A673 (cell line): ENCODE data around the gene BASP1. TPM values are rescaled to one million over a fixed set of nuclear protein-coding genes. Genes with fewer than 3 reads are reported as not detected.

Experiments
- BruUV-seq: library from RNA; stranded (reverse); fragments of 400-500 nt; replicated peaks from 2 replicates; lab custom pipeline; 2021; lab: Mats Ljungman, UMichigan
- CTCF ChIA-PET: fragments of 300-600 bp; sonication (Branson Sonifier 250); formaldehyde crosslinking; loops from one replicate; lab custom pipeline; 2022; ENCODE audit warnings: antibody characterized with exemption; lab: Charles Lee
- POLR2A ChIA-PET: fragments of 300-600 bp; sonication (Branson Sonifier 250); formaldehyde crosslinking; loops from one replicate; lab custom pipeline; 2022; ENCODE audit warnings: antibody characterized with exemption; ENCODE audit not compliant: low non-redundant PET; lab: Charles Lee
- DNase-seq: peaks from one replicate; pipeline ENCODE4 v3.0.0-alpha.2; 2015; ENCODE audit warnings: low spot score
- H3K27ac ChIP-seq: fragments of 200-600 bp; sonication (generic); 2 replicates; pipeline ENCODE4 v1.5.1; 2016; ENCODE audit warnings: mixed run types, low read depth, mild to moderate bottlenecking, mixed read lengths, antibody characterized with exemption, low read length; ENCODE audit not compliant: poor library complexity, severe bottlenecking
- H3K27me3 ChIP-seq: fragments of 200-600 bp; sonication (generic); replicated peaks from 2 replicates; pipeline ENCODE4 v1.6.1; 2017; ENCODE audit warnings: mixed run types, low read depth, mild to moderate bottlenecking, mixed read lengths, antibody characterized with exemption, low read length; ENCODE audit not compliant: insufficient read depth, poor library complexity
- H3K36me3 ChIP-seq: fragments of 200-600 bp; sonication (generic); 2 replicates; pipeline ENCODE4 v1.6.1; 2016; ENCODE audit warnings: mixed run types, mild to moderate bottlenecking, mixed read lengths, antibody characterized with exemption, low read length; ENCODE audit not compliant: insufficient read depth, poor library complexity, severe bottlenecking
- H3K4me1 ChIP-seq: fragments of 200-600 bp; sonication (generic); 2 replicates; pipeline ENCODE4 v1.6.1; 2017; ENCODE audit warnings: mixed run types, mild to moderate bottlenecking, mixed read lengths, antibody characterized with exemption, low read length; ENCODE audit not compliant: insufficient read depth, poor library complexity, severe bottlenecking
- H3K4me3 ChIP-seq: fragments of 200-600 bp; sonication (generic); 2 replicates; pipeline ENCODE4 v1.5.1; 2016; ENCODE audit warnings: low read depth, mixed run types, mild to moderate bottlenecking, mixed read lengths, low read length; ENCODE audit not compliant: poor library complexity, severe bottlenecking
- H3K9me3 ChIP-seq: fragments of 200-600 bp; sonication (generic); 2 replicates; pipeline ENCODE4 v1.6.1; 2016; ENCODE audit warnings: mixed run types, low read depth, mild to moderate bottlenecking, mixed read lengths, antibody characterized with exemption, low read length; ENCODE audit not compliant: poor library complexity, severe bottlenecking
- CTCF ChIP-seq: fragments of 300-800, 200-600 bp; sonication (generic); conservative IDR thresholded peaks from 2 replicates; pipeline ENCODE4 v1.5.1; 2017; ENCODE audit warnings: low read depth, mild to moderate bottlenecking, antibody characterized with exemption, low read length, moderate library complexity, mixed read lengths
- EZH2 ChIP-seq: fragments of 200-600 bp; sonication (generic); IDR thresholded peaks from 2 replicates; pipeline ENCODE4 v1.6.1; 2017; ENCODE audit warnings: borderline replicate concordance, low read depth, mild to moderate bottlenecking, mixed read lengths, antibody characterized with exemption, low read length; ENCODE audit not compliant: poor library complexity, severe bottlenecking
- intact Hi-C: fragments of 100-400 bp; cut with micrococcal nuclease; formaldehyde crosslinking; loops from one replicate; pipeline ENCODE4 v1.10.0; 2022; ENCODE audit not compliant: unreplicated experiment
- total RNA-seq: library from RNA; stranded (reverse); gene quantifications from 2 replicates; pipeline ENCODE4 v1.2.3, GENCODE V29; 2021

BASP1 gene
- total RNA-seq, 1 experiment from 2014 or later: 394 TPM

- Histone ChIP-seq H3K36me3 (peaks cover 69% of the 10 kb centered on the region), H3K9me3 (peaks cover 18% of the 10 kb centered on the region), H3K4me1 (peaks cover 46% of the 10 kb centered on the region), H3K4me3 (no peak overlapping the region), H3K27me3 (no peaks in the 10 kb centered on the region), H3K27ac (peak overlapping the region; percentile 47)
- TF ChIP-seq CTCF (no peak), EZH2 (no peak)
- BruUV-seq: no TSS peak
- intact Hi-C loops: no loop called here
- CTCF ChIA-PET: interaction anchor here (0.6 kb wide), 1 partner anchor 1708 kb away, joined by 4 read pairs; no protein-coding TSS in a partner anchor
- POLR2A ChIA-PET: no interaction called here
- DNase-seq: peak; percentile 29
These were observed 42.3 kb downstream of the BASP1 start for GRCh38 chr5:17259630-17260257.

GRCh38 chr5:17260549-17260948 lies 43.1 kb downstream of the BASP1 start:
- peaks cover 65% of the 10 kb centered on the region for H3K36me3 ChIP-seq
- ChIA-PET POLR2A (no interaction called here), CTCF (no interaction called here)
- intact Hi-C loops: no loop called here
- H3K27me3 ChIP-seq: no peaks in the 10 kb centered on the region
- peaks cover 18% of the 10 kb centered on the region for H3K9me3 ChIP-seq
- H3K27ac ChIP-seq: no peak overlapping the region
- TF ChIP-seq CTCF (no peak), EZH2 (no peak)
- H3K4me3 ChIP-seq: no peak overlapping the region
- no peak for DNase-seq
- no TSS peak for BruUV-seq
- peaks cover 43% of the 10 kb centered on the region for H3K4me1 ChIP-seq

GRCh38 chr5:17261075-17261474 lies 43.6 kb downstream of the BASP1 start:
- intact Hi-C loops: no loop called here
- H3K36me3 ChIP-seq: peaks cover 59% of the 10 kb centered on the region
- POLR2A ChIA-PET: no interaction called here

More at GRCh38 chr5:17261075-17261474, 43.6 kb downstream of the BASP1 start:
- Histone ChIP-seq H3K4me3 (no peak overlapping the region), H3K27ac (no peak overlapping the region), H3K9me3 (peaks cover 18% of the 10 kb centered on the region), H3K27me3 (no peaks in the 10 kb centered on the region), H3K4me1 (peaks cover 45% of the 10 kb centered on the region)
- DNase-seq: no peak
- BruUV-seq: no TSS peak
- TF ChIP-seq EZH2: no peak
- TF ChIP-seq CTCF: no peak
- CTCF ChIA-PET: no interaction called here
